Measurements from ENCODE around the gene AGAP1. TPM values are rescaled to one million over a fixed set of nuclear protein-coding genes. Genes with fewer than 3 reads are reported as not detected.

The AGAP1 gene
- total RNA-seq, 1 donor from 2014 or later = 33.4 TPM

- peaks cover 4% of the 10 kb centered on the region for H3K4me1 ChIP-seq
- no peaks in the 10 kb centered on the region for H3K9me3 ChIP-seq
- DNase-seq (peak; percentile 4), ATAC-seq (no peak)
- no peaks in the 10 kb centered on the region for H3K36me3 ChIP-seq
- H3K27ac ChIP-seq = no peak overlapping the region
- H3K27me3 ChIP-seq = no peaks in the 10 kb centered on the region
- intact Hi-C loops (cut with DNase I) = no loop called here
- H3K4me3 ChIP-seq = no peak overlapping the region
- TF ChIP-seq, protein P1, sequence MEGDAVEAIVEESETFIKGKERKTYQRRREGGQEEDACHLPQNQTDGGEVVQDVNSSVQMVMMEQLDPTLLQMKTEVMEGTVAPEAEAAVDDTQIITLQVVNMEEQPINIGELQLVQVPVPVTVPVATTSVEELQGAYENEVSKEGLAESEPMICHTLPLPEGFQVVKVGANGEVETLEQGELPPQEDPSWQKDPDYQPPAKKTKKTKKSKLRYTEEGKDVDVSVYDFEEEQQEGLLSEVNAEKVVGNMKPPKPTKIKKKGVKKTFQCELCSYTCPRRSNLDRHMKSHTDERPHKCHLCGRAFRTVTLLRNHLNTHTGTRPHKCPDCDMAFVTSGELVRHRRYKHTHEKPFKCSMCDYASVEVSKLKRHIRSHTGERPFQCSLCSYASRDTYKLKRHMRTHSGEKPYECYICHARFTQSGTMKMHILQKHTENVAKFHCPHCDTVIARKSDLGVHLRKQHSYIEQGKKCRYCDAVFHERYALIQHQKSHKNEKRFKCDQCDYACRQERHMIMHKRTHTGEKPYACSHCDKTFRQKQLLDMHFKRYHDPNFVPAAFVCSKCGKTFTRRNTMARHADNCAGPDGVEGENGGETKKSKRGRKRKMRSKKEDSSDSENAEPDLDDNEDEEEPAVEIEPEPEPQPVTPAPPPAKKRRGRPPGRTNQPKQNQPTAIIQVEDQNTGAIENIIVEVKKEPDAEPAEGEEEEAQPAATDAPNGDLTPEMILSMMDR (IDR thresholded peaks at IDR 0.05) = no peak
These were observed 624.0 kb downstream of the AGAP1 start for GRCh38 chr2:236117861-236118269.

- TF ChIP-seq, protein P1 (IDR thresholded peaks at IDR 0.05) = no peak
- ATAC-seq = no peak
- intact Hi-C loops (cut with DNase I) = no loop called here
- Histone ChIP-seq H3K9me3 (no peaks in the 10 kb centered on the region), H3K36me3 (peaks cover 3% of the 10 kb centered on the region), H3K4me3 (no peak overlapping the region), H3K27me3 (no peaks in the 10 kb centered on the region), H3K27ac (no peak overlapping the region), H3K4me1 (peaks cover 4% of the 10 kb centered on the region)
- DNase-seq = no peak
These were observed 625.2 kb downstream of the AGAP1 start for GRCh38 chr2:236119003-236119402.

GRCh38 chr2:236119476-236119875 is 625.6 kb downstream of the AGAP1 start:
- Histone ChIP-seq H3K36me3 (peaks cover 8% of the 10 kb centered on the region), H3K27ac (no peak overlapping the region), H3K4me3 (no peak overlapping the region), H3K27me3 (no peaks in the 10 kb centered on the region), H3K9me3 (no peaks in the 10 kb centered on the region), H3K4me1 (peaks cover 4% of the 10 kb centered on the region)
- DNase-seq (no peak), ATAC-seq (no peak)
- TF ChIP-seq, protein P1 (IDR thresholded peaks at IDR 0.05) = no peak
- intact Hi-C loops (cut with DNase I) = no loop called here

GRCh38 chr2:236120141-236120601 is 626.3 kb downstream of the AGAP1 start:
- Histone ChIP-seq H3K27ac (no peak overlapping the region), H3K4me3 (no peak overlapping the region), H3K4me1 (peaks cover 4% of the 10 kb centered on the region), H3K27me3 (no peaks in the 10 kb centered on the region), H3K36me3 (peaks cover 13% of the 10 kb centered on the region), H3K9me3 (no peaks in the 10 kb centered on the region)
- TF ChIP-seq, protein P1 (IDR thresholded peaks at IDR 0.05) = no peak
- DNase-seq (no peak), ATAC-seq (no peak)
- intact Hi-C loops (cut with DNase I) = no loop called here

- TF ChIP-seq, protein P1 (IDR thresholded peaks at IDR 0.05) = no peak
- Histone ChIP-seq H3K27ac (no peak overlapping the region), H3K27me3 (no peaks in the 10 kb centered on the region), H3K4me1 (peaks cover 4% of the 10 kb centered on the region), H3K9me3 (no peaks in the 10 kb centered on the region), H3K36me3 (peaks cover 13% of the 10 kb centered on the region), H3K4me3 (no peak overlapping the region)
- DNase-seq (no peak), ATAC-seq (no peak)
- intact Hi-C loops (cut with DNase I) = no loop called here
These were observed 627.0 kb downstream of the AGAP1 start for GRCh38 chr2:236120829-236121228.

GRCh38 chr2:236121546-236121945 is 627.7 kb downstream of the AGAP1 start:
- Histone ChIP-seq H3K36me3 (peaks cover 13% of the 10 kb centered on the region), H3K4me3 (no peak overlapping the region), H3K27ac (no peak overlapping the region), H3K9me3 (no peaks in the 10 kb centered on the region), H3K4me1 (peaks cover 4% of the 10 kb centered on the region), H3K27me3 (no peaks in the 10 kb centered on the region)
- ATAC-seq (no peak), DNase-seq (no peak)
- TF ChIP-seq, protein P1 (IDR thresholded peaks at IDR 0.05) = no peak
- intact Hi-C loops (cut with DNase I) = no loop called here
